AG04449 (cell line): ENCODE measurements around the gene ARHGAP11A.

ENCODE experiments used
- CTCF ChIA-PET: fragments of 350-600 bp; formaldehyde crosslinking; extraction: SDS; loops from one replicate; lab custom pipeline; 2021; ENCODE audit warnings: antibody characterized with exemption; lab: Yijun Ruan, JAX
- POLR2A ChIA-PET: fragments of 400-600, 350-600 bp; formaldehyde crosslinking; extraction: SDS; loops from one replicate; lab custom pipeline; 2020; ENCODE audit warnings: antibody characterized with exemption, inconsistent platforms; lab: Yijun Ruan, JAX
- DNase-seq: peaks from one replicate; pipeline ENCODE4 v3.0.0-alpha.2; 2010; ENCODE audit warnings: low read depth, low spot score
- H3K4me3 ChIP-seq: 2 replicates; pipeline ENCODE4 v1.5.1; 2011; ENCODE audit warnings: low read depth, mild to moderate bottlenecking, control low read depth, low read length
- TF ChIP-seq, protein P1 (sequence below): IDR thresholded peaks from one replicate; pipeline ENCODE4 v1.5.1; 2011; ENCODE audit warnings: mild to moderate bottlenecking, moderate library complexity, low read length, control low read depth, inconsistent platforms; ENCODE audit not compliant: insufficient read depth; ENCODE audit errors: missing control alignments

ARHGAP11A gene

DNA sequence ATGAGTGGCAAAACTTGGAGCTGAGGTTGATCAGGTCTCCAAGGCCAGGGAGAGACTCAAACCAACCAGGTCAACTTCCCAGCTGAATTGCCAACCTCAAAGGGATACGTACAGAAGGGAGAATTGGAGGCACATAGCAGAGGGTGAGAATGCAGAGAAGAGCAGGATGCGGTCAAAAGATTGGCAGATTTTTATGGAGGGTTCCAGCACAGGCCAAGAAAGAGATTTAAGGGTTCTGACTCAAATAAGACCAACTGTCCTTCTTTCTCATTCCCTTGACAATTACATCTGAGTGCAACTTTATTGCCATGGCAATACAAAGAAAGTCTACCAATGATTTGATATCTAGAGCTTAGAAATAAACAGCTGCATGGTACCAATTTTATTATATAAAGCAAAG is 59.4 kb downstream of the ARHGAP11A start:
- ChIA-PET POLR2A (no interaction called here), CTCF (interaction anchor here (0.5 to 2.5 kb wide), 4 partner anchors 12 to 322 kb away, joined by 4 to 22 read pairs (median 4); no protein-coding TSS in a partner anchor)
- no peak for DNase-seq
- TF ChIP-seq, protein P1, sequence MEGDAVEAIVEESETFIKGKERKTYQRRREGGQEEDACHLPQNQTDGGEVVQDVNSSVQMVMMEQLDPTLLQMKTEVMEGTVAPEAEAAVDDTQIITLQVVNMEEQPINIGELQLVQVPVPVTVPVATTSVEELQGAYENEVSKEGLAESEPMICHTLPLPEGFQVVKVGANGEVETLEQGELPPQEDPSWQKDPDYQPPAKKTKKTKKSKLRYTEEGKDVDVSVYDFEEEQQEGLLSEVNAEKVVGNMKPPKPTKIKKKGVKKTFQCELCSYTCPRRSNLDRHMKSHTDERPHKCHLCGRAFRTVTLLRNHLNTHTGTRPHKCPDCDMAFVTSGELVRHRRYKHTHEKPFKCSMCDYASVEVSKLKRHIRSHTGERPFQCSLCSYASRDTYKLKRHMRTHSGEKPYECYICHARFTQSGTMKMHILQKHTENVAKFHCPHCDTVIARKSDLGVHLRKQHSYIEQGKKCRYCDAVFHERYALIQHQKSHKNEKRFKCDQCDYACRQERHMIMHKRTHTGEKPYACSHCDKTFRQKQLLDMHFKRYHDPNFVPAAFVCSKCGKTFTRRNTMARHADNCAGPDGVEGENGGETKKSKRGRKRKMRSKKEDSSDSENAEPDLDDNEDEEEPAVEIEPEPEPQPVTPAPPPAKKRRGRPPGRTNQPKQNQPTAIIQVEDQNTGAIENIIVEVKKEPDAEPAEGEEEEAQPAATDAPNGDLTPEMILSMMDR: no peak
- H3K4me3 ChIP-seq: no peak overlapping the region

DNA sequence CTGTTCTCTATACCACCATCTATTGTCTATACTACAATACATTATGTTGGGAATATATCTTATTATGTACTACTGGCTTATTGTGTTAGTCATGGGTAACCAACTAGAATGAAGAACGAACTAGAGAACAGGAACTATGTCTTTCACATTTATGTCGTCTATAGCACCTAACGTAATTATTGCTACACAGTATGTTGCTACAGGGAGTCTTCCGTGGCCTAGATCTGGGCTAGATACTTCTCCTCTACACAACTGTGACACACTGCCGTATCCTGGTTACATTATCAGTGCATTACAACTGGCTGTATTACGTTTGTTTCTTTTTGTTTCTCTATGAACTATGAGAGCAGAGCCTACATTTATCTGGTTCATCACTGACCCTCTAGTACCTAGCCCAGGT is 60.2 kb downstream of the ARHGAP11A start:
- TF ChIP-seq, protein P1: no peak
- POLR2A ChIA-PET: no interaction called here
- CTCF ChIA-PET: interaction anchor here (0.5 to 2.5 kb wide), 4 partner anchors 9 to 321 kb away, joined by 3 to 22 read pairs (median 4); no protein-coding TSS in a partner anchor
- no peak overlapping the region for H3K4me3 ChIP-seq
- no peak for DNase-seq

DNA sequence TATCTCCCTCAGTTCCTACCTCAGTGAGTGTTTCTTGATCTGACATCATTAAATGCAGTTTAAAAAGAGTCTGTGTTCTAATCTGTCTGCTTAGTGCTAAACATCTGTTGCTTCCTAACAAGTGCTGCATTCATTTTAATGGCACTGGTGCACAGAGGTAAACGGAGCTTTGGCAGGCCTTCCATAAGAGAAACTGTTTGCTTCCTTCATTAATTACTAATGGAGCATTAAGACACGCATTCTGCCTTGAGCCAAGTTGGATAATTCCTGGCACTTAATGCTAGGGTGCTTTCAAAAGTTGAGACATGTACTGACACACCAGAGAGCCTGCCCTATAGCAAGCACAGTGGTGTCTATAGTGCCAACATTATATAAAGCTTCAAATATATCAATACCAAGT is 60.9 kb downstream of the ARHGAP11A start:
- ChIA-PET POLR2A (no interaction called here), CTCF (interaction anchor here (0.8 to 2.5 kb wide), 3 partner anchors 10 to 20 kb away, joined by 3 to 22 read pairs (median 3); no protein-coding TSS in a partner anchor)

DNA sequence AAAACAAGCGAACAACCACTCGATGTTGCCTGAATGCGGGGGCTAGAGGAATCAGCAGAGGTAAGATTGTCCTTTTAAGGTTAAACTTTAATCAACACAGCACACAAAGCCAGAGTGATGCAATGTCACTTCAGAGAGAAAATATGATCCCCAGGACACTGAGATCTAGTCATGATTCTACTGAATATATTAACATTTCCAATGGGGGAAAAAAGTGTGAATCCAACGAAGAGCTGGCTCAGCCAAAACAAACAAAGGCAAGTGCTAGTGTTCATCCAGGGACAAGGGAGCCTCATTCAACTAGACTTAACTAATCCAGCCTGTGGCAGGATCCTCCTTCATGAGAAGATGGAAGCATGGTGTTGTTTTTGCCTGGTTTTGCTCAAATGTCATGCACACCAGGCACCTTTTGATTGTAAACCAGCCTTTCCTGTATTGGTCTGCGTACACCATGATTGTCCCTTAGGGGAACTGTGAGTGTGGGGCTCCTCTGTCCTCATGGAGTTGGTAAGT is 62.0 kb downstream of the ARHGAP11A start:
- POLR2A ChIA-PET: no interaction called here
- TF ChIP-seq, protein P1: no peak
- CTCF ChIA-PET: interaction anchor here (2.8 kb wide), 1 partner anchor 15 kb away, joined by 10 read pairs; no protein-coding TSS in a partner anchor
- H3K4me3 ChIP-seq: no peak overlapping the region
- no peak for DNase-seq

More for the DNA sequence above, 60.9 kb downstream of the ARHGAP11A start:
- TF ChIP-seq, protein P1: no peak
- no peak for DNase-seq
- no peak overlapping the region for H3K4me3 ChIP-seq

DNA sequence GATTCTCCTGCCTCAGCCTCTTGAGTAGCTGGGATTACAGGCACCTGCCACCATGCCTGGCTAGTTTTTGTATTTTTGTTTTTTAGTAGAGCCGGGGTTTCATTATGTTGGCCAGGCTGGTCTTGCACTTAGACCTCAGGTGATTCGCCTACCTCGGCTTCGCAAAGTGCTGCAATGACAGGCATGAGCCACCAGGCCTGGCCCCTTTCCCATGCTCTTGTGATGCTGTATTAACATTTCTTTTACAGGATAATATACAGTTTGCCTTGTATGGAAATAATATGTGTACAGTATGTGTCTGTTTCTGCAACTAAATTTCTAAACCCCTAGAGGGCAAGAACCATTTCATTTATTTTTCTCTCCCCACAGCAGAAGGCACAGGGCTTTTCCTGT is 64.0 kb downstream of the ARHGAP11A start:
- POLR2A ChIA-PET: interaction anchor here (1.7 kb wide), 1 partner anchor 43 kb away, joined by 4 read pairs; no protein-coding TSS in a partner anchor
- CTCF ChIA-PET: interaction anchor here (0.6 to 2.8 kb wide), 4 partner anchors 8 to 35 kb away, joined by 3 to 14 read pairs (median 6); no protein-coding TSS in a partner anchor
- TF ChIP-seq, protein P1: no peak
- DNase-seq: no peak
- no peak overlapping the region for H3K4me3 ChIP-seq

DNA sequence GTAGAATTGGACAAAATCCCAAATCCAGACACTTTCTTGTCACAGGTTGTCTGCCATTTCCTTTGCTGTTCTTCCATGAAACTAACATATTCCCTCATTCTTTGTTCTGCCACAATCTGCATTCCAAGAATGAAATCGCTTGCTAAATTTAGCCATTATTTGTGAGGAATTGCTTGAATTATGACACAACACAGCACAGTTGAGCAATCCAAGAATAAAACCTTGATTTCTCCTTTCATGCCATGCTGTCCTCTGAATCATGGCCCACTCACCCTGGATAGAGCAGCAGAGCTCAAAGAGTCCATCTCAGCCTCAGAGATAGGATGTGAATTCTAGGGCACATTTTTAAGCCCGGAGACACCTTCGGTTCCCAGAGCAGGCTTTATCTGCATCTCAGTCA is 67.3 kb downstream of the ARHGAP11A start:
- ChIA-PET CTCF (interaction anchor here (0.6 to 4.3 kb wide), 3 partner anchors 11 to 20 kb away, joined by 3 to 21 read pairs (median 3); no protein-coding TSS in a partner anchor), POLR2A (interaction anchor here (1.1 to 3.6 kb wide), 3 partner anchors 23 to 169 kb away, joined by 3 to 24 read pairs (median 3); no protein-coding TSS in a partner anchor)
- no peak for DNase-seq
- TF ChIP-seq, protein P1: no peak
- no peak overlapping the region for H3K4me3 ChIP-seq
